ENCODE results near the gene SORBS1. TPM values are rescaled to one million over a fixed set of nuclear protein-coding genes. Genes with fewer than 3 reads are reported as not detected.

Gene SORBS1
- total and polyA plus RNA-seq, 9 of the 15 experiments (the other 6 are each of a cell fraction or from before 2014, with no cell fraction given), result 2.0 to 13.3 (median 6.5) TPM

GRCh38 chr10:95297402-95297801 lies 263.8 kb downstream of the SORBS1 start (continued):
- TF ChIP-seq UBTF (IDR thresholded peaks at IDR 0.05; ENCODE audit: borderline replicate concordance in 1 of 2, low read depth in 2 of 2, low read length in 2 of 2), result no peak
- no peak for TF ChIP-seq STAT6 (CRISPR knock-in tag; IDR thresholded peaks at IDR 0.05)
- TF ChIP-seq PHF8 (IDR thresholded peaks at IDR 0.05; ENCODE audit: borderline replicate concordance, low read length), result no peak
- TF ChIP-seq SIRT6 (IDR thresholded peaks at IDR 0.05; ENCODE audit: low read depth, low read length), result no peak
- no peak for TF ChIP-seq KDM4B (IDR thresholded peaks at IDR 0.05; ENCODE audit: borderline replicate concordance in 2 of 2, low read depth in 1 of 2)
- TF ChIP-seq SMARCC2 (IDR thresholded peaks at IDR 0.05; ENCODE audit: low read depth), result no peak
- no peak for TF ChIP-seq ZNF324 (CRISPR knock-in tag; IDR thresholded peaks at IDR 0.05)
- TF ChIP-seq MXI1 (IDR thresholded peaks at IDR 0.05; ENCODE audit: low read depth, low read length), result peak; percentile 47; the same call in 1 of the 2 replicates
- no peak for TF ChIP-seq CREBBP (IDR thresholded peaks at IDR 0.05; ENCODE audit: low read depth, low read length)
- no peak for TF ChIP-seq E4F1 (CRISPR knock-in tag; IDR thresholded peaks at IDR 0.05; ENCODE audit: borderline replicate concordance)
- no peak for TF ChIP-seq NFIX (CRISPR knock-in tag; IDR thresholded peaks at IDR 0.05; ENCODE audit: low read depth)
- no peak for TF ChIP-seq NCOA6 (IDR thresholded peaks at IDR 0.05)
- TF ChIP-seq TCF7 (IDR thresholded peaks at IDR 0.05; ENCODE audit: borderline replicate concordance), result no peak
- no peak for TF ChIP-seq ZFP36 (IDR thresholded peaks at IDR 0.05; ENCODE audit: low read depth, low read length, partially characterized antibody)
- TF ChIP-seq RFX7 (CRISPR knock-in tag; IDR thresholded peaks at IDR 0.05), result no peak
- TF ChIP-seq MYBL2 (IDR thresholded peaks at IDR 0.05; ENCODE audit: low read depth), result no peak
- no peak for TF ChIP-seq MYBL2 (CRISPR knock-in tag; IDR thresholded peaks at IDR 0.05; ENCODE audit: borderline replicate concordance)
- TF ChIP-seq CBX5 (IDR thresholded peaks at IDR 0.05; ENCODE audit: borderline replicate concordance, low read depth), result no peak
- peak in 1 of 2 experiments; percentile 62; a peak in 2 of 4 replicates for TF ChIP-seq TBL1XR1 (IDR thresholded peaks at IDR 0.05; ENCODE audit: low read length in 2 of 2)
- no peak for TF ChIP-seq ZNF41 (CRISPR knock-in tag; conservative IDR thresholded peaks at IDR 0.05)
- no peak for TF ChIP-seq MAFG (tag; conservative IDR thresholded peaks at IDR 0.05)
- TF ChIP-seq CSDE1 (IDR thresholded peaks at IDR 0.05), result no peak
- peak; percentile 50 to 86; a peak in 3 of 4 replicates for TF ChIP-seq RCOR1 (IDR thresholded peaks at IDR 0.05; ENCODE audit: borderline replicate concordance in 1 of 2, low read depth in 2 of 2, low read length in 2 of 2)
